ENCODE measurements around the gene PARD3B. TPM values are rescaled to one million over a fixed set of nuclear protein-coding genes. Genes with fewer than 3 reads are reported as not detected.
A peak's percentile ranks its signal among the peaks of the same experiment; 100 is the strongest.

The PARD3B gene
- total and polyA plus RNA-seq, 2 of the 13 experiments (the other 11 are each of a cell fraction or from before 2014, with no cell fraction given) = 0.71 to 2.3 TPM

- FAIRE-seq = no peak
- 33% methylated on average over 3 of the region's 3 CpGs for WGBS (ENCODE audit: low lambda C conversion rate)
- Histone ChIP-seq H3K9me3 (ENCODE audit: low read length) (no peaks in the 10 kb centered on the region), H4K20me1 (ENCODE audit: insufficient read depth, low read length) (no peaks in the 10 kb centered on the region), H3K79me2 (ENCODE audit: insufficient read depth, low read length) (no peaks in the 10 kb centered on the region), H3K9ac (ENCODE audit: insufficient read depth, low read depth, low read length) (no peak overlapping the region), H2AFZ (ENCODE audit: low read length) (no peak overlapping the region), H3K36me3 (replicated peaks in 1 of 2; ENCODE audit: control insufficient read depth in 1 of 2, insufficient read depth in 2 of 2, low read length in 2 of 2) (no peaks in the 10 kb centered on the region), H3K27me3 (ENCODE audit: control insufficient read depth in 1 of 2, insufficient read depth in 2 of 2, low read length in 2 of 2) (no peaks in the 10 kb centered on the region), H3K4me3 (replicated peaks in 1 of 3; ENCODE audit: insufficient read depth in 1 of 3, low read depth in 2 of 3, low read length in 3 of 3) (no peak overlapping the region), H3K4me2 (ENCODE audit: low read depth, low read length) (no peak overlapping the region), H3K27ac (ENCODE audit: extremely low read length, insufficient read depth, low read length) (no peak overlapping the region), H3K4me1 (ENCODE audit: insufficient read depth, low read length) (no peaks in the 10 kb centered on the region)
- CTCF ChIA-PET (ENCODE audit: low intra/inter-chr PET ratio, low total read pairs) = no interaction called here
- in situ Hi-C loops (cut with HindIII; ENCODE audit: extremely low pct_ligation_motif_present, low pct_unique_long_range_greater_than_20kb) = no loop called here
- DNase-seq (ENCODE audit: low spot score) = no peak
- ATAC-seq = no peak
- POLR2A ChIA-PET = no interaction called here
- 0 out of 2 replicates have a peak, but pooled peaks have one; percentile 46 for TF ChIP-seq FOXO4 (CRISPR knock-in tag; conservative IDR thresholded peaks at IDR 0.05)
- TF ChIP-seq MED8 (CRISPR knock-in tag; IDR thresholded peaks at IDR 0.05; ENCODE audit: insufficient replicate concordance) = no peak
- intact Hi-C loops (cut with micrococcal nuclease; ENCODE audit: unreplicated experiment) = no loop called here
- no TSS peak for BruUV-seq (replicated peaks)
These were observed 1117.1 kb downstream of the PARD3B start for GRCh38 chr2:205662206-205662965.

DNA sequence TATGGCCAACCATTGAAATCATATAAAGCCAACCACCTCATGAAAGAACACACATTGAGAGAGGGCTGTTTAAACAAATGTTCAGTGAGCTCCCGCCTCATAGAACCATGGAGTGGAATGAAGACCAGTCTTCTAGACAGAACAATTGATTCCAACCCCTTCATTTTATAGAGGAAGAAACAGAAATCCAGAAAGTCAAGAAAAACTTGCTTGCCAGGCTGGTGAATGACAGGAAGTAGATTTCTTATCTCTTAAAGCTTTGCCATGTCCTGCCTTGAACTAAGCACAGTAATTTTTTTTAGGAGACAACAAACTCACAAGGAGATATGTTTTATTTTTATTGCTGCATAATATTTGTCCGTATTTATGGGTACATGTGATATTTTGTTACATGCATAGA, 1120.5 kb downstream of the PARD3B start:
- Histone ChIP-seq H3K27ac (ENCODE audit: extremely low read length, insufficient read depth, low read length) (no peak overlapping the region), H4K20me1 (ENCODE audit: insufficient read depth, low read length) (no peaks in the 10 kb centered on the region), H3K9ac (ENCODE audit: insufficient read depth, low read depth, low read length) (no peak overlapping the region), H3K79me2 (ENCODE audit: insufficient read depth, low read length) (no peaks in the 10 kb centered on the region), H3K4me2 (ENCODE audit: low read depth, low read length) (no peak overlapping the region), H2AFZ (ENCODE audit: low read length) (no peak overlapping the region), H3K4me1 (ENCODE audit: insufficient read depth, low read length) (no peaks in the 10 kb centered on the region), H3K9me3 (ENCODE audit: low read length) (no peaks in the 10 kb centered on the region), H3K4me3 (replicated peaks in 1 of 3; ENCODE audit: insufficient read depth in 1 of 3, low read depth in 2 of 3, low read length in 3 of 3) (no peak overlapping the region), H3K36me3 (replicated peaks in 1 of 2; ENCODE audit: control insufficient read depth in 1 of 2, insufficient read depth in 2 of 2, low read length in 2 of 2) (no peaks in the 10 kb centered on the region), H3K27me3 (ENCODE audit: control insufficient read depth in 1 of 2, insufficient read depth in 2 of 2, low read length in 2 of 2) (no peaks in the 10 kb centered on the region)
- in situ Hi-C loops (cut with HindIII; ENCODE audit: extremely low pct_ligation_motif_present, low pct_unique_long_range_greater_than_20kb) (no loop called here), intact Hi-C loops (cut with micrococcal nuclease; ENCODE audit: unreplicated experiment) (no loop called here)
- ATAC-seq (no peak), FAIRE-seq (no peak), DNase-seq (ENCODE audit: low spot score) (no peak)
- WGBS (ENCODE audit: low lambda C conversion rate) = 38% methylated on average over 2 of the region's 2 CpGs
- ChIA-PET CTCF (ENCODE audit: low intra/inter-chr PET ratio, low total read pairs) (no interaction called here), POLR2A (no interaction called here)
- no TSS peak for BruUV-seq (replicated peaks)
- TF ChIP-seq, protein P1, sequence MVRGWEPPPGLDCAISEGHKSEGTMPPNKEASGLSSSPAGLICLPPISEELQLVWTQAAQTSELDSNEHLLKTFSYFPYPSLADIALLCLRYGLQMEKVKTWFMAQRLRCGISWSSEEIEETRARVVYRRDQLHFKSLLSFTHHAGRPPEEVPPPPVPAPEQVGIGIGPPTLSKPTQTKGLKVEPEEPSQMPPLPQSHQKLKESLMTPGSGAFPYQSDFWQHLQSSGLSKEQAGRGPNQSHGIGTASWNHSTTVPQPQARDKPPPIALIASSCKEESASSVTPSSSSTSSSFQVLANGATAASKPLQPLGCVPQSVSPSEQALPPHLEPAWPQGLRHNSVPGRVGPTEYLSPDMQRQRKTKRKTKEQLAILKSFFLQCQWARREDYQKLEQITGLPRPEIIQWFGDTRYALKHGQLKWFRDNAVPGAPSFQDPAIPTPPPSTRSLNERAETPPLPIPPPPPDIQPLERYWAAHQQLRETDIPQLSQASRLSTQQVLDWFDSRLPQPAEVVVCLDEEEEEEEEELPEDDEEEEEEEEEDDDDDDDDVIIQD (CRISPR knock-in tag; IDR thresholded peaks at IDR 0.05; ENCODE audit: low read depth) = no peak
- TF ChIP-seq MTERF4 (CRISPR knock-in tag; IDR thresholded peaks at IDR 0.05) (no peak), FOXA1 (IDR thresholded peaks at IDR 0.05) (no peak), FOXA1 (CRISPR knock-in tag; IDR thresholded peaks at IDR 0.05) (no peak), AGO1 (IDR thresholded peaks at IDR 0.05; ENCODE audit: low read depth, low read length, poor library complexity, severe bottlenecking) (no peak), SALL2 (CRISPR knock-in tag; IDR thresholded peaks at IDR 0.05) (no peak)

Measured in HepG2 (cell line).